IPS-18c (cell line): ENCODE measurements around the gene PIAS4.
A peak's percentile ranks its signal among the peaks of the same experiment; 100 is the strongest.

ENCODE experiments used
- H3K4me3 ChIP-seq: 2 replicates; pipeline ENCODE4 v1.7.0; 2013; ENCODE audit warnings: low read depth, mild to moderate bottlenecking, low read length, moderate library complexity; ENCODE audit not compliant: insufficient read depth
- H3K9me3 ChIP-seq: one replicate; pipeline ENCODE4 v1.6.1; 2013; ENCODE audit warnings: mild to moderate bottlenecking, low read length, moderate library complexity; ENCODE audit not compliant: control insufficient read depth, insufficient read depth

The PIAS4 gene

DNA sequence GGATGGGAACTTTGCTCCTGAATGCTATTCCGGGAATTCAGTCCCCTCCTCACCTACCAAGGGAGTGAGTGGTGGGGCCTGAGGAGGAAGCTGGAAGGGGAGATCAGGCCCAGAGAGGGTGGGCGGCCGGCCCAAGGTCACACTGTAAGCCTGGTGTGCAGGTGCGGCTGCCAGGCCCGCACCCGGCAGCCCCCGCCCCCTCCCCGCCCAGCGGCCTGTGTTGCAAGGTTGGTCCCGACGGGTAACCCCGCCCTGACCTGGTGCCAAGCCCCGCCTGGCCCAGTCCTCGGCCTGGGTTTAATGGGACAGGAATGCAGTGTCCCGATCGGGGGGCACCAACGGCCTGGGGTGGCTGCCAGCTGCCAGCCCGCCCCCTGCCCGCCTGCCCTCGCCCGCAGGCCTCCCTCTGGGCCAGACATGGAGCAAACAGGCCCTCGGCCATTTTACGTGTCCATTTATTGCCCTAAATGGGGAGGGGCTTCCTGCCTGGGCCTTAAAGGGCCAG lies 53.7 kb downstream of the PIAS4 start:
- H3K4me3 ChIP-seq: no peak overlapping the region
- H3K9me3 ChIP-seq: peaks cover 3% of the 10 kb centered on the region

DNA sequence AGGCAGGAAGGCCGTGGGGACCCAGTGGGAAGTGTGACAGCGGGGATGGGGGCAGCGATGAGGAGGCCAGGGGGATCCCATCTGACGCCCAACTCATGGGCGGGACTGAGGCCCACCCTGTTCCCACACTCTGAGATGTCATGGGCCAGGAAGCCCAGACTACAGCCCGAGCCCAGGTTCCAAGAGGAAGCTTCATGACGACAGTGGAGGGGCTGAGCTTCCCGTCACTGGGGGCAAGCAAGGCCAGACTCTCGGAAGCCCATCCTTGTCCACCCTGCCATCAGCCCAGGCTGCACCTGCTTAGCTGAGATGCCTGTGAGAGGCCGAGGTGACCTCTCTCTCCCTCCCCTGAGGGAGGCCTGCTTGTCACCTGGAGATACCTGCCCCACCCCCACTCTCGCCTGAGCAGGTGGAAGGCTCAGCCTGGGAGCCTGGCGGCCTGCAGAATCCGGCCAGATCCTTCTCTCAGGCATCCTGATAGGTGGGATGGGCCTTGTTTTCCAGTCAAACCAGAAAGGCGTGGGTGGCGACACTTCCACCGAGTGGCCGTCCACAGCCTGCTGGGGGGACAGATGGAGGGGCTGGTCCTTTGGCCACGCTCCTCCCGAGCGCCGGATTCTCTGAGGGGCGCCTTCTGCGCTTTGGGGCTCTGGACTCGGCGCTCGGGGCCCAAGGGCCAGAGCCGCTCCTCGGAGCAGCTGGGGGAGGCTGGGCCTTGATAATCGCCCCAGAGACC lies 54.3 kb downstream of the PIAS4 start:
- peaks cover 3% of the 10 kb centered on the region for H3K9me3 ChIP-seq
- H3K4me3 ChIP-seq: no peak overlapping the region; the same call in 1 of the 2 replicates

DNA sequence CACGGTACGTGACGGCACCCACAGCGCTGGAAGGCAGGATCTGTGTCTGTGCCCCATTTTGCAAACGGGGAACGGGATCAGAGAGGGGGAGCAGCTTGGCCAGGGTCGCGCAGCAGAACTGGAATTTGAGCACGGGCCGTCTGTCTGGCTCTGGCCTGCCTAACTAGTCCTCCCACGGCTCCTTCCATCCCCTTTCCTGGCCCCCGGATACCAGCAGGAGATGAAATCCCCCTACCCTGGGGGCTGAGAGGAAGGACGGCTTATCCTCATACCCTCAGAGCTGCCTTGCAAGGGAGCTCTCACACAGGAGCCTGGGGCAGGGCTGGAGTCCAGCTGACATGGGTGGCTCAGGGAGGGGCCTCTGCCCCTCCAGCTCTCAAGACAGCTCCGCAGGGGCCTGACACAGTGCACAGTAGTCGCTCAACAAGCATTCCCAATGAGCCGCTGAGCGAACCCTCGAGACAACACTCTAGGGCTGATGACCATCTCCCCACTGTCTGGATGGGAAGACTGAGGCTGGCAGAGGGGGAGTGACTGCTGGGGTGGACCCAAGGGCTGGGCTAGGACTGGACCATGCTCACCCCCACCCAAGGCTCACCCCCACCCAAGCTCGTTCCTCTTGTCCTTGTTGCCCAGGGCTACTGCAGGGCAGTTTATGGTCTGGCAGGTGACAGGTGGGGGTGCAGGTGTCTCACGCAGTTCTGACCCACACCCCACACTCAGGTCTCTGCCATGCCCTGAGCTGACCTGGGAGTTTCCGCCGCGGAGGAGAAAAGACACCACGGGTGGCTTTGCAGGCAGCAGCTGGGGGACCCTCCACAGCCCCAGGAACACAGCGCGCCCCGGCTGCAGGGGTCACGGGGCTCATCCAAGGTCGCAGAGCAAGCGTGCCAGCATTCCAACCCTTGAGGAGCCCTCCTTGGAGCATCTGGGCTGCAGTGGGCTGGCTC lies 55.2 kb downstream of the PIAS4 start:
- Histone ChIP-seq H3K9me3 (peaks cover 1% of the 10 kb centered on the region), H3K4me3 (no peak overlapping the region)

DNA sequence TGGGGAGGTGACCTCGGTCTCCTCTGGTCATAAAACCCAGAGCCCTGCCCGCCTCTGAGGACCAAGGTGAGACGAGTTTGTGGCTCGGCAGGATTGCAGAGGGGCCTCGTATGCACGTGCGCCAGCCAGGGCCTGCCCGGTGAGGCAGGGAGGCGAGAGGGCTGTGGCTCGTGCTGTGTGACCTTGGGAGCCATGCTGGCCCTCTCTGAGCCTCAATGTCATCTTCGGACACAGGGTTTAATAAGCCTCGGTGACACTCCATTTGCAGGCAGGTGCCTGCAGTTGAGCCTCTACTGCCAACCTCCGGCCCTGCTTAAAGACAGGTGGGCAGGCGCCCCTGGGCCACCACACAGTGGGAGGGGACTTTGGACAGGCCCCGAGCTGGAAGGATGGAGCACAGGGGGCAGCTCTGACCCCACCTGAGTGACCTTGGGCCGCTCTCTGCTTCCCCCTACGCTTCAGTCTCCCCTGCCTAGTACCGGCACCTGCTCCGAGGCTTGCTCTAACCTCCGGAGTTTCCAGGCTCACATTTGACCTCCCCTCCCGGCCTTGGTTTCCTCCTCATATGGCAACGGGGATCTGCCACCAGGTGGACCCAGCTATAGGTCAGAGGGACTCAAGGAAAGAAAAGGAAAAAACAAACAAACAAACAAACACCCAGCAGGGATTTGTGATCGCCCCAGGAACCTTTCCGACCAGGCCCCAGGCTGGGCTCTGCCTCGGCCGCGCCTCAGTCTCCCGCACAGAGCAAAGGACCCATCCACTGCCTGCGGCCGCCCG lies 56.0 kb downstream of the PIAS4 start:
- H3K9me3 ChIP-seq: no peaks in the 10 kb centered on the region
- peak overlapping the region; percentile 83 for H3K4me3 ChIP-seq

DNA sequence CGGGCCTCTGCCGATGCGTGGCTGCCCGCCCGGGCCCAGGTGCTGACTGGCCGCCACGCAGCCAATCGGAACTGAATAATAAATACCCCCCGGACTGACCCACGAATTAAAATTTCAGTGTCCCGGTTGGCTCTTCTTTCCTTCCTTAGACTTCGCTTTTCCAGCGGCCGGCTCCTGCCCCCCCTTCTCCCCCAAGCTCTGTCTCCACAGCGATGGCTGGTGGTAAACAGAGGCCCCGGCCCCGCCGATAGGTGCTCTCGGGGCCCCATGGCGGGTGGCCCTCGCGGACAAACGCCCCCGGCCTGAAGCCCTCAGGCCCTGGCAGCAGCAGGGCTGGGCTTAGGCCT lies 56.6 kb downstream of the PIAS4 start:
- peak overlapping the region; percentile 83 for H3K4me3 ChIP-seq
- no peaks in the 10 kb centered on the region for H3K9me3 ChIP-seq

DNA sequence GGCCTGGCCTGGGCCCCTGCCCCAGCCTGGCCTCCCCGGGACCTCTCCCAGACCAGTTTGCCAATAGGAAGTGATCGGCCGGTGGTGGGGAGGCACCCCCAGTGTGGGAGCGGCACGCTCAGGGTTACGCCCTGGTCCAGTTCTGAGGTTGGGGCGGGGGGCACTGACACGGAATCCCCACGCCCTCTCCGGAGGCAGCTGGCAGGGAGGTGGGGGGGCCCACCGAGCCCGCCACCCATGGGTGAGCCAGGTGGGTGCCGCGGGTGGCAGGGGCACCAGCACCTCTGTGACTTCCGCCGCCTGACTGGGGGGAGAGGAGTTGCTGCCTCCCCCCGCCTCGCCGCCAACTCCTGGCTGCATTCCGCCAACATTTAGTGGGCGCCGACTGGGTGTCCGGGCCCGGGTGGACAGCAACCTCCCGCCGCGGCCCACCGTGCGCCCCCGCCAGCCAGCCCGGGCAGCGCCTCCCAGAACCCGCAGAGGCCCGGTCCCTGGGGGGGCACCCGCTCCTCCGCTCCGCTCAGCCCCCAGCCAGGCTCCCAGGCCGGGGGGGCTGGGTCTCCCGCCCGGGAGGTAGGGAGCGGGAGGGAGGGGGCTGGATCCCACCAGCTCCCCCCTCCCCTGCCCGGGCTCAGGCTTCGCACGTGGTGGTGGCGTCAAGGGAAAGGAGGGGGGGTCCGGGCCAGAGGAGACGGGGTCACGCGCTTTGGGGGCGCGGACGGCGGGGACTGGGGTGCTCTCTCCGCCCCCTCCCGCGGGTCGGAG lies 57.1 kb downstream of the PIAS4 start:
- Histone ChIP-seq H3K4me3 (peak overlapping the region; percentile 83), H3K9me3 (no peaks in the 10 kb centered on the region)

DNA sequence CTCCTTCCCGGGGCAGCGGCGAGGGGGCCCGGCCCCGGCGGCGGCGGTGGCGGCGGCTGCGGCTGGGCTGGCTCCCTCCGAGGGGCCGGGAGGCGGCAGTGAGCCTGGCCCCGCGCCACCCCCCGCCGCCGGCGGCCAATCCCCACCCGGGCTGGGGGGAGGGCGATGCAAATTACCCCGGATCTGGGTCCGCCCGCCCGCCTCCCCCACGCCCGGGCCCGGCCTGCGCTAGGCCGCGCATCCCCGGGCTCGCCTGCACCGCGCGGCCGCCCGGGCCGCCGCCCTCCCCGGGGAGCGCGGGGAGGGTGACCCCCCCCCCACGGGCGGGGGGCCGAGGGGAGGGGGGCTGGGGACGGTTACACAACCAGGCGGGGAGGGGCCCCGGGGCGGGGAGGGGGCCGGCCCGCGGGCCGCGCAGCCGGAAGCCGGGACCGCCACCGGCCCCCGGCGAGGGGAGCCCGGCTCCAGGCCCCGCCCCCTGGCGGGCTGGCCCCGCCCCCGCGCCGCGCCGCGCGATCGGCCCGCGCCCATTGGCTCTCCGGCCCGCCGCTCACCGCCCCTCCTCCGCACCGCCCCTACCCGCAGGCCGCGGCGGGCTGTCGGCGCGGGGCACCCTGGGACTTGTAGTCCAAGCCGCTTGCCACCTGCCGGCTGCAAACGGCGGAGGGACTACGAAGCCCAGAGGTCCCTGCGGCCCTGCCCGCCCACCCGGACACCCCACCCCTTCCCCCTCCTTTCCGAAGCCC lies 58.1 kb downstream of the PIAS4 start:
- H3K9me3 ChIP-seq: no peaks in the 10 kb centered on the region
- no peak overlapping the region for H3K4me3 ChIP-seq

DNA sequence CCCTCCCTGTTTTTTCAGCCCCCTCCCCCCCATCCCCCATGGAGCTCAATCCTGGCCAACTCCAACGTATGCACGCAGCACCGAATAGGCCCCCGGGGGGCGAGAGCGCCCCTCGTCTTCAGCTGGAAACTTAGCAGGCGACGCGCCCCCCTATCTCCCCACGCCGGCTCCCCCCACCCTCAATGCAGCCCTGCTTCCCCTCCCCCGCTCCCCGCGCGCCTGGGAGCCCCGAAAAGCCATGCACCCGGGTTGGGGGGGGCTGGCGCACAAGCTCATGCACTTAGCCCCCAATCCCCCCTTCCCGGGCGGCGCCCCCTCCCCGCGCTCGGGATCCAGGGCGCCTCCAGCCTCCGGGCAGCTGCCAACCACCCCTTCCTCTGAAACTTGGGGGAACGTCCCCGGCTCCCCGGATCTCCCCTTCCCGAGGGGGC lies 58.7 kb downstream of the PIAS4 start:
- H3K4me3 ChIP-seq: peak overlapping the region; percentile 56

DNA sequence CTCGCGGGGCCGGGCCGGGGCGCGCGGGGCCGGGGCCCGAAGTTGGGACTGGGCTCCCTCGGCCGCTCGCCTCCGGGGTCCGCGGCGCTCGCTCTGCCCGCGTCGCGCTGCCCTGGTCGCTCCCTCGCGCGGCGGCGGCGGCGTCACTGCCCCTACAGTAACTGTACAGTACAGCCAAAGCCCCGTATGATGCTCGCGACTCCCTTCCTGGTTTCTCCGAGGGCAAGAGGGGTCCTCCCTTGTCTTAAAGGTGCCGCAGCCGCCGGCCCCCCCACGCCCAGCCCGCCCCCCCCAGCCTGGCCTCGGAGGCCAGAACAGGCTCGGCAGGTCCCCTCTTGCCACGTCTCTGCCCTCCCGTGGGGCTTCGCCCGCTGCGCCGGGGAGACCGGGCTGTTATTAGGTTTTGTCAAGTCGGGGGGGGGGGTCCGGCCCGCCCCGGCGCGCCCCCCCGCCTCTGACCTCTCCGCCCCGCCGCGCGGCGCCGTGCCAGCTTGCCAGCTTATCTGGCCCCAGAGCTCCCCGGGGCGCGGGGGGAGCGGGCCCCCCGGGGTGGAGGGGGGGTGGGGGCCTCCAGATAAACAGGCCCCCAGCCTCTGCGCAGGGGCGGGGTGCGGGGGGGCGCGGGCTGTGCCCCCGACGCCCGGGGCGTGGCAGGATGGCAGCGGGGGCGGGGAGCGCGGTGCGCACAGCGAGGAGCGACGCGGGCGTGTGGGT lies 59.3 kb downstream of the PIAS4 start, which contains the start of gene ZBTB7A:
Gene ZBTB7A, minus strand, starts transcription at position 218 of the 714 bp plus-strand sequence. CDS start 11,667 bp downstream, outside the sequence.
- Histone ChIP-seq H3K9me3 (no peaks in the 10 kb centered on the region), H3K4me3 (peak within 1 kb of the TSS; percentile 56)

More for the DNA sequence above, 58.7 kb downstream of the PIAS4 start:
- H3K9me3 ChIP-seq: no peaks in the 10 kb centered on the region

DNA sequence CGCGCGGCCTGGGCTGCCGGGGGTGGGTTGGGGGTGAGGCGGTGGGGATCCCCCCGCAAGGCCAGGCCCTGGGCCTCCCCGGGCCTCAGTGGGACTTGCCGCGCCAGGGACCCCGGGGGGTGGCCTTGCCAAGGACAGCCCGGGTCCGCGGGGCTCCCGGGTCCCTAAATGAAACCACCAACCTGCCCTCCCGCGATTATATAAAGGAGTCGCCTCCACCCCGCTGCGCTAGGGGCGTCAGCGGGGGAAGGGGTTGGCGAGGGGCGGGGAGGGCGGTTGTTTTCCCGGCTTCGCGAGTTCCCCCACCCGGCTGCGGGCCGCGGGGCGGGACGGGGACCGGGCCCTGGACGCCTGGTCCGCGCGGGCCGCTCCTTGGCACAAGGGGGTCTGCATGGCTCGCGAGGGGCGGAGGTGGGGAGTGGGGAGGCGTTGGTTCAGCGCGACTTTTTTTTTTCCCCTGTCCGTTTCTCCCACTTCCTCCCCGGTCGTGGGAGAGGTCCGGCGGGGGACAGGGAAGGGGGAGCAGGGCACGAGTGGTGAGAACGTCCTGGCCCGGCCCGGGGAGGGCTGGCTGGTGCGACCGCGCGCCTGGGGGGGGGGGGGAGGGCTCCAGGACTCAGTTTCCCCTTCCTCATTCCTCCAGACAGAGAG lies 60.0 kb downstream of the PIAS4 start:
- peak overlapping the region; percentile 41; the same call in 1 of the 2 replicates for H3K4me3 ChIP-seq
- no peaks in the 10 kb centered on the region for H3K9me3 ChIP-seq

DNA sequence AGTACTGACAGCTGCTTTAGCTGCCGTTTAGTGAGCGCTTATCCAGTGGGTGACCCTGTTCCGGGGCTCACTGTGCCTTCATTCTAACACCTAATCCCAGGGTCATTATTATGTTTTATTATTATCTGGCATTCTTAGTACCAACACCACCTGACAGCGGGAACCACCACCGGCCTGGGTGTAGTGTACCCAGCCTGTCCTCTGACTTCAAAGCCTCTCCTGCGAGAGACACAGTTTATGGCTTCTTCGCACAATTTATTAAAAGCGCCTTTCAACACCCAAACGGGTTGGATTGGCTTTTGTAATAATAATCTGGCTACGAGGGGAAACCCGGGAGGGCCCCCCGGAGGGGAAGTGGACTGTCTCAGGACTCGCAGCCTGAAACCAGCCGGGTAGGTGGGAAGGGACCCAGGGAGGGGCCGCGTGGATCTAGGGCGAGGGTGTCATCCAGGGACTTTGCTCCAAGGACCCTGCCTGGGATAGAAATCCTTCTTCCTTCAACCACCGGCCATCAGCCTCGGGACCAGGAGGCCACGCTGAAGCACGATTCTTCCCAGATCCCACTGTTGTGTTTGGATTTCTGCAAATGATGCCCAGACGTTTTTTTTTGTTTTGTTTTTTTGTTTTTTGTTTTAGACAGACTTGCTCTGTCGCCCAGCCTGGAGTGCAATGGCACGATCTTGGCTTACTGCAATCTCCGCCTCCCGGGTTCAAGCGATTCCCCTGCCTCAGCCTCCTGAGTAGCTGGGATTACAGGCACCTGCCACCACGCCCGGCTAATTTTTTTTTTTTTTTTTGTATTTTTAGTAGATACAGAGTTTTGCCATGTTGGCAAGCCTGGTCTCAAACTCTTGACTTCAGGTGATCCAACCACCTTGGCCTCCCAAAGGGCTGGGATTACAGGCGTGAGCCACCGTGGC lies 60.8 kb downstream of the PIAS4 start:
- Histone ChIP-seq H3K9me3 (no peaks in the 10 kb centered on the region), H3K4me3 (peak overlapping the region; percentile 41; the same call in 1 of the 2 replicates)

DNA sequence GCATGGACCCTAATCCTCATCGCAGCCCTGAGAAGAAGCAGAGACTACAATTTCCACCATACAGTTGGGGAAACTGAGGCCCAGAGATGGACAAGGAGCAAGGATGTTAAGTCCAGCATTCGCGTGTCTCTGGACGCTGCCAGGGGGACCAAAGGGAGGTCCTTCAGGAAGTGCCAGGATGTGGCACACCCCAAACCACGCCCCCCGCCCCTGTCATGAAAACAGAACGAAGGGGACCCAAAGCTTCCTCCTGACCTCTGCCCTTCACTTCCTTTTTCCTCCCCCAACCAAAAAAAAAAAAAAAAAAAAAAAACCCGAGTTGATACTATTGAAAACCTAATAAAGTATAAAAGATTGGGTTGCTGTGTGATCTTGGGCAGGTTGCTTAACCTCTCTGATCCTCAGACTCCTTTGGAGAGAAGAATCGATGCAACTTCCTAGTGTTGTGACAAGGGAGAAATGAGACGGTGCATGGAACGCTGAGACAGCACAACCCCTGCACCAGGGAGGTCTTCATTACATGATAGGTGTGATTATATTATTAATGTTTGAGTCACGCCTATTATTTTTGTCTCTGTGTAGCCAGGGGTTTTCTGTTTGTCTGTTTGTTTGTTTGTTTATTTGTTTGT lies 61.9 kb downstream of the PIAS4 start:
- no peak overlapping the region for H3K4me3 ChIP-seq
- no peaks in the 10 kb centered on the region for H3K9me3 ChIP-seq

DNA sequence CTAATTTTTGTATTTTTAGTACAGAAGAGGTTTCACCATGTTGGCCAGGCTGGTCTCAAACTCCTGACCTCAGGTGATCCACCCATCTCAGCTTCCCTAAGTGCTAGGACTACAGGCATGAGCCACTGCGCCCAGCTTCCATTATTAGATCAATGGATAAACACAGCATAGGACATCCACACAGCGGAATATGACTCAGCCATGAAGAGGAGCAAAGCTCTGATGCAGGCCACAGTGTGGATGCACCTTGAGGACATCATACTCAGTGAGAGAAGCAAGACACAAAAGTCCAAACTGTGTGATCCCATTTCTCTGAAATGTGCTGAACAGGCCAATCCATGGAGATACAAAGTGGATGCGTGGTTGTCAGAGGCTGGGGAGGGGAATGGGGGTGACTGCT lies 64.1 kb downstream of the PIAS4 start:
- H3K4me3 ChIP-seq: no peak overlapping the region

DNA sequence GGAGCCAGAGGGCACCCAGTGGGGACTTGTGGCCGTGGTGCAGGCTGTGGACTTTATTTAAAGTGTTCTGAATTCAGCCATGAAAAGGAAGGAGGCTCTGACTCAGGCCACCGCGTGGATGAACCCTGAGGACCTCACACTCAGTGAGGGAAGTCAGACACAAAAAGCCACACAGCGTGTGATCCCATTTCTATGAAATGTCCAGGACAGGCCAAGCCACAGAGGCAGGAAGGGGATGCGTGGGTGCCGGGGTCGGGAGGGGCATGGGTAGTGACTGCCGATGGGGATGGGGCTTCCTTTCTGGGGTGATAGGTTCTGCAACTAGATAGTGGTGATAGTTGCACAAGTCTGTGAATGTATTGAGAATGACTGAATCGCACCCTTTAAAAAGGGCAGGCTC lies 67.8 kb downstream of the PIAS4 start:
- Histone ChIP-seq H3K4me3 (no peak overlapping the region), H3K9me3 (no peaks in the 10 kb centered on the region)

More for the DNA sequence above, 64.1 kb downstream of the PIAS4 start:
- H3K9me3 ChIP-seq: no peaks in the 10 kb centered on the region
